ENCODE measurements around the gene SLC9A9.

Gene SLC9A9

DNA sequence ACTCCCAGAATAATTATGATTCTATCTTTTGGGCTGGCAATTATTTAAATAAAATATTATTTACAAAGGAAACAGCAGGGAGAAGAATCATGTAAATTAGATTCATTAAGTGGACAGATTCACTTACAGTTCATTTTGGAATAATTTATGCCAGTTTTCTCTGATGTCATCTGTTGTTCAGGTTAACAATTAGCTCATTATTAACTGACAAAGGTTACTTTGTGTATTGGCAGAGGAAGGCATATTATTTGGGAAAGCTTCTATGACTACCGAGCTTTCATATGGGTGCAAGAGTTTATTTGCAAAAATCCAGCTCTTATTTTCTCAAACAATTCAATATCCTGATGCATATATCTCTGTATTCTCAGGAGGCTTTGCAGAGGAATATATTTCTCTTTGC, 504.3 kb downstream of the SLC9A9 start:
- DNase-seq, result no peak

GRCh38 chr3:143343031-143343430, 505.2 kb downstream of the SLC9A9 start:
- no peak for DNase-seq

DNA sequence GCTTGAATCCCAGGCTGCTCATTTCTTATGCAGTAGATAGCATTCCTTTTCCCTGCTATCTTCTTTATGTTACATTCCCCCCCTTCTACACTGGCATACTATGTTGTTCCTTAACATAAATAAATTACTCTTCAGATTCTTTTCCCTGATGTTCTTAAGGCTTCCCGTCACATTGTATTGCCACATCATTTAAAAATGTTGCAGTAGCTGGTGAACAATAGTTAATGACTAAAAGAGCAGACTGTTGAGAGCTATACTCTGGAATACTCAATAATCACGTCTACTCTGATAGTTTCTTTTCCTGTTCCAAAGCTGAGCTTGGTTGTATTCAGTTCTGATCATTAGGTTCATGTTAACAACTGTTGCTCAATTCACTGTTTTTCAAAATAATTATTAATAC, 508.8 kb downstream of the SLC9A9 start:
- DNase-seq, result no peak

DNA sequence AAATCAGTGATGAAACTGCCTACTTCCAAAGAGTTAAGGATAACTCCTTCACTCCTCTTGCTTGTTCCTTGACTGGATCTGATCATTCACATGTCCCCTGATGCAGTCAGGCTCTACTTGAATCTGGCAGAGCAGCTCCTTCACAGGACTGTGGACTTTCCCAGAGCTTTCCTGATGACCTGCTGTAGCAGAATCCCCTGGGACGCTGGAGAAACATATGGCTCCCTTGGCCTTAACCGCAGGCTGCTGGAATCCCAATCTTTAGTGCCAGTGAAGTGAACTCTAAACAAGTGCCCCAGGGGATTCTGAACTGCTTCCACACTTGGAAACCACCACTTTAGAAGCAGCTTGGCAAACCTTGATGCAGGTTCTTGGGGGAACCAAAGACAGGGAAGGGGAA, 510.9 kb downstream of the SLC9A9 start:
- DNase-seq, result no peak

- no peak for DNase-seq
These were observed 514.0 kb downstream of the SLC9A9 start for GRCh38 chr3:143334231-143334630.

DNA sequence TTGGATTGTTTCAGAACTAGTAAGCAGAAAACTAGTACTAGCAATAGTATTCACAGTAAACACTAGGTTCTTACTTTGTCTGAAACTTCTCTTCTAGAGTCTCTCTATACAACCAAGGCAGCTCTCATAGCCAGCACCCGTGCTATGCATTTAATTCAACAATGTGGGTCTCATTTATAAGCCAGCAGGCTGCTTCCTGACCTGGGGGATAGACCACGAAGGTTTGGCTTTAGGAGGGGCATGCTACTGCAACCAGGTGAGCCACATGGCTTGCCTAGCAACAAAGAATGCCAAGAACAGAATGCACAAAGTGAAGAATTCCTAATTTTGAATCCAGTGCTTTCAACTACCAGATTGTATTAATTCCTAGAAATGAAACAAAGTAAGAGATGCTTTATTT, 514.9 kb downstream of the SLC9A9 start:
- DNase-seq, result no peak

GRCh38 chr3:143332026-143332425, 516.2 kb downstream of the SLC9A9 start:
- DNase-seq, result no peak

- no peak for DNase-seq
These were observed 516.9 kb downstream of the SLC9A9 start for GRCh38 chr3:143331350-143331749.

DNA sequence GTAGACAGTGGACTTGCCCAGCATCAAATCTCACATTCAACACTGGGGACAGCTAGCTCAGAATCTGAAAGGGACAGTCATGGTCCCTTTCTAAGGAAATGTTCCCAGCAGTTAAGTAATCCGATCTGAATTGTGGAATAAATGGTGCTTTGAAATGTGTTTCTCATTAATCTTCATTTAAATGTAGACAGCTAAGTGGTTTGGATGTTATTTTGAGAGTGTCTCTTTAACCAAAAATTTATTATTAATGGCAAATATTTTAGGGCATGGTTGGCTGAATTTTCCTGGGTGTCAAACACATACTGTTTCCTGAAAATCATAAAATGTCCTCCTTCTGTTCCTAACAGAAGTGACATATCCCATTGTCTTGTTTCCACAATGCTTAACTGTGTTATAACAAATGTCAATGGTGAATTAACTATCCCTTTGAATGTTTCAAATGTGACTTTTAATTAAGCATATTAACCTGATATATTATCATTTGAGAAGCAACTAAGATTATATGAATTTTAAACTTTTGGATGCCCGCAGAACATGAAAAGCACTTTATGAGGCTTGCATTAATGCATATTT, 517.9 kb downstream of the SLC9A9 start:
- DNase-seq, result no peak

- DNase-seq, result no peak
These were observed 518.6 kb downstream of the SLC9A9 start for GRCh38 chr3:143329567-143330211.

GRCh38 chr3:143328451-143328850, 519.8 kb downstream of the SLC9A9 start:
- no peak for DNase-seq

DNA sequence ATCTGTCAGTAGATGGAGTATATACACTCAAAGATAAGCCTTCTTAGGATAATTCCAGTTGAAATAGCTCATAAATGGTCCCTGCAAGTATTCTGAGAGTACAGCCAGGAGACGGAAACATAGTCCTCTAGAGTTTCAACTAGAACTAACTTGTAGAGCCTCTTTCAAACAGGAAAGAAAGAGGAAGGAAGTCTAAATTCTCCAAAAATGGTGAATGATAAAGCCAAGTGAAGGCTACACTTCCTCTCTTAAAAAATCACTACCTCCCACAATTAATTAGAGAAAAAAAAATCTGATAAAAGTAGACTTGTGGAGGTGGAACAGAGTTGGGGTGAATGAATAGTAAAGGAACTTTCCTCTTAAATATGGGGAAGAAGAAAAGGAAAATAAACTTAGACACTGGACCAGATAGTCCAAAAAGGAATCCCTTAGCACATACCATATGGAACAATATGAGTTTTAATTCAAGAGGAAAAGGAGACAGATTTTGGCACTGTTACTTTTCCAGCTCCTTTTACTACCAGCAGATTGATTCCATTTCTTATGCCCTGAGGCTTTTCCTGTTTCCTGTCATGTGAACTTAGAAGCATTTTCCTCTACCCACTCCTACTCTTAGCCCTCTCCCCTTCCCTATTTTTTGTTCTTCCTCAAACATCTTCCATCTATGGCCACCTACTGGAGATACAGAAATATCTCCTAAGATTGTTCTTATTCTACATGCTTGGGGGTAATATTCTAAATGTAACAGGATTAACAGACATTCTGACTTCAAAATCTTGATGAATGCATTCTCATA, 521.1 kb downstream of the SLC9A9 start:
- no peak for DNase-seq

DNA sequence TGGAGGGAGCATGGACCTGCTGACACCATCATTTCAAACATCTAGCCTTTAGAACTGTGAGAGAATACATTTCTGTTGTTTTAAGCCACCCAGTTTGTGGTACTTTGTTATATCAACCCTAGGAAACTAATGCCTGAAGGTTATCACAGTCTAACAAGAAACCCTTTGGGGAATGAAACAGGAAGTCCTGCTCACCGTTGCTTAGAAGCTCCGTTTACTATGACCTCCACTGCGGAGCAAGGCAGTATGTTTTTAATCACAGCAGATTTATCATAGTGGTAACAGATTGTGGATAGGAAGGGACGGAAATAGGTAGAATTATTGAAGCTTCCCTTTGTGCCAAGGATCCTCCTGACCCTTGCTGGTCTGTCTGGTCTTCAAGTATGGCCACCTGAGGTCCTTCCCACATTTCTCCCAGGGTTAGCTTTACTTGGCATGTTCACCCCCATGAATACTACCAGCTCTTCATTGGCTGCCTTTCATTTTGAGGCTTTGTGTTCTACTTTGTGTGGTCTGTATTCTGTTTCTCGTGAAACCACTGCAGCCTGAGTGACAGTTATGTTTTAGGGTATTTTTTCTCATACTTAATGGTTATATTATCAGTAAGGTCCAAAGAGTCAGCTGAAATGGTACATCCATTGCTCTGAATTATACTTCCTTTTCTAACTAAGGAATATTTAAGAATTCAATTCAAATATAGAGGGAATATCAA, 527.1 kb downstream of the SLC9A9 start:
- no peak for DNase-seq

DNA sequence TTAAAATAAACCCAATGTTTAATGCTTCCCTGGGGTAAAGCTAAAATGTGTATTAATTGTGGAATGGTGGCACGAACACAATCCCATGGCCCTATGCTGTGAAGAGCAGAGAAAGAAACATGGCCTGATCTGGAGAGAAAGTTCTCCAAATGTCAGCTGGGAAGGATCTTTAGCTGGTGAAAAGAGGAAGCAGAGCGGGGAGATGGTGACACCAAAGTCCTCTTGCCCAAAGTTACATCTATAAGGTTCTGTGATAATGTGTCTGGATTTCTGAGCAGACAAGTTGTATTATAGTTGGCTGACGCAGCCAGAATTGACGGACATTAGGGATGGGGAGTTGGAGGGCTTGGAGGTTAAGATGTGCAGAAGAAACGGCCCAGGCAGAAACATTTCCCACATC, 532.5 kb downstream of the SLC9A9 start:
- no peak for DNase-seq

DNA sequence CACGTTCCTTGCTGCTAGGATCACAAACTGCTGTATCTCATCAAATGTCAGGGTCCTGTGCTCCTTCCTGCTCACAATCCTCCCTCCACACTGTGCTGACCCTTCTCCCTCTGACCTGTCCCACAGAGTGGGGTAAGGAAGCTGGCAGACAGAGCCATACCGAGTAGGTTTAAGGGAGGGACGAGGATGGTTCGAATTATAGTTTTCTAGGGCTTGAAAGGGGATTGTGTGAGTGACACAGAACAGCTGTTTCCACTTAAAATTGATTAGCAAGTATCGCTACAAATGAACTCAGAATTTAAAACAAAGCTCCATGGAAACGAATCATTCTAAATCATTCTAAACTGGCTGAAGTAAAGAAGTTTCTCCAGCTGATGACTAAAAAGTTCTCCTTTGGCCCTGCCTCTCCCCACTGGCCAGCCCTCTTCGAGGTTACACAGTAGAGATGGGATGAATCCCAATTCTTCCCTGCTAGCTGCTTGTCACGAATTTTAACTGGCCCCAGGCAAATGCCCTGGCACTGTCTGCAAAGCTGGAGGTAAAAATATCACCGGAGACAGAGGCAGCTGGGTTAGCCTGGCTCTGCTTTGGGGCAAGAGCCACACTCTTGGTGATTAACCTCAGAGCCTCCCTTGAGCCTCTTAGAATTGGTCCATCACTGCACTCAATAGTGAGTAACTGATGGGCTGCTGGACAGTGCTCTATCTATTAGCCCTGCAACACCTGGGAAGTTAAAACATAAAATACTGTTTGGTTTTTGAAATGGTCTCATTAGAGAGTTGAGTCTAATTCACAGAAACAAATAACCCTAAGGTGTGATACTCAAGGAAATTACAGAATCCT, 533.8 kb downstream of the SLC9A9 start:
- no peak for DNase-seq

DNA sequence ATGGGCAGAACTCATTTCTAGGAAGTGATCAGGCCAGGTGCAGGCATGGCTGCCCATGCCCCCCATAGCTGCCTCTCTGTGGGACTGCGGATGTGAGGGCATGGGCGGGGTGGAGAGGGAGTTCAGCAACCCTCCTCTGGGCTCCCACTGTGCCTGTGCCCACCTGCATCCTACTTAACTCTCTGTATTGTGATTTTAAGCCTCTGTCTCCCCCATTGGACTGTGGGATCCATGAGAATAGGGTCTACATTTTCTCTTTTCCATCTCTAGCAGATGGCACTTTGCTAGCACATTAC, 534.4 kb downstream of the SLC9A9 start:
- no peak for DNase-seq

DNA sequence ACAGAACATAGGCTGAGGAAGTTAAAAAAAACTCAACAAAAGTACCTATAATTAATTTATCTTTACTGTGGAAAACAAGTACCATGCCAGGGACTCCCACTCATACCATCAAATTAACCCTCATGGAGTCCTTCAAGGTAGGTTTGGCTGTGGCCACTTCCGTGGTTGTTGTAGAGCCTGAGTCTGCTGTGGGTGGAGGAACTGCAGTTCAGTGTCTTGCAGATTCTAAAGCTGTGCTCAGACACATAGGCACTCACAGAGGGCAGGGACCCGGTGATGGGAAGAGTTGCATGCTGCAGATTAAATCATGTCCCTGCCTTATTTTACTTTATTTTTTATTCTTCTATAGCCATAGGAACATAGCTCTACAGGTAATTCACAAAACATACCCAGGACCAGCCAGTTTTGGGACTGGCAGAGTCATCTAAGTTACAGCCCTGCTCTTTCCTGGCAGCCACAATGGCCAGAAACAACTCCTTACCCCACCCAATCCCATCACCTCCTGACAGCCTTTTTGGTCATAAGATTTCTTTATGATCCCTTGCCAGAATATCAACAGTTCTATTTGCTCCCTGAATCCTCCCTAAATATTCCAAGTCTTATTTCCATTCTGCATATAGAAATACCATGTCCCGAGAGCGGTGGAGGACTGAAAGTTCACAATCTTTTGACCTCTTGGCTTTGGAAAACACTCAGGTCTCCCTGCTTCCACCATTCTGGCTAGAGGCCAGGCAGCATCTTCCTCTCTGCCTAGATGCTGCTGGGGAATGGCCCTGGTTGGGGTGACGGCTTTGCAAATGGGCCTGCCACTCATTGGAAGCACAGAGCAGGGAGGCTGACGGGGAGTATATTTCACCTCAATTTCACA, 535.0 kb downstream of the SLC9A9 start:
- no peak for DNase-seq

GRCh38 chr3:143311096-143311495, 537.2 kb downstream of the SLC9A9 start:
- DNase-seq, result no peak

GRCh38 chr3:143309705-143310104, 538.6 kb downstream of the SLC9A9 start:
- no peak for DNase-seq

- DNase-seq, result no peak
These were observed 540.6 kb downstream of the SLC9A9 start for GRCh38 chr3:143307613-143308183.

DNA sequence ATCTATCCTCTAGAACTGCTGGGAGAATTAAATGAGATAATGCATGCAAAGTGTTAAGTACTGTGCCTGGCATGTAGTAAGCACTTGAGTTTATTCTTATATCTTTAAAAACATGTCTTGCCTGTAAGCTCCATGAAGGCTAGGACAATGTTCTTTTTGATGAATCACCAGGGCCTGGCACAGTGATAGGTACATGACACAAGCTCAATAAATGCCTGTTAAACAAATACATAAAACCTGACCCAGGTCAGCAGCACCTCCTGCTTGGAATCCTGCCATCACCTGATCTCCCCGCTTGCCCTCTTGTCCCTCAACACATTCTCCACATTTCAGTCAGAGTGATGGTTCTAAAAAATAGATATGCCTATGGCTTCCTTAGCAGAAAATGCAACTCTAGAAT, 541.9 kb downstream of the SLC9A9 start:
- no peak for DNase-seq
